D721Med (cell line): Measurements from ENCODE around the gene ICE1.

Experiments used
- DNase-seq: peaks from one replicate; pipeline ENCODE4 v3.0.0; 2011; ENCODE audit warnings: low spot score; ENCODE audit not compliant: insufficient read length
- FAIRE-seq: peaks from 2 replicates; lab custom pipeline; 2011; peaks lifted over from hg19 to GRCh38; lab: Jason Lieb, UNC
- TF ChIP-seq, protein P1 (sequence below): IDR thresholded peaks from 2 replicates; pipeline ENCODE4 v1.5.1; 2012; ENCODE audit warnings: mild to moderate bottlenecking, control low read depth; ENCODE audit not compliant: insufficient read depth; ENCODE audit errors: missing control alignments

ICE1 gene

DNA sequence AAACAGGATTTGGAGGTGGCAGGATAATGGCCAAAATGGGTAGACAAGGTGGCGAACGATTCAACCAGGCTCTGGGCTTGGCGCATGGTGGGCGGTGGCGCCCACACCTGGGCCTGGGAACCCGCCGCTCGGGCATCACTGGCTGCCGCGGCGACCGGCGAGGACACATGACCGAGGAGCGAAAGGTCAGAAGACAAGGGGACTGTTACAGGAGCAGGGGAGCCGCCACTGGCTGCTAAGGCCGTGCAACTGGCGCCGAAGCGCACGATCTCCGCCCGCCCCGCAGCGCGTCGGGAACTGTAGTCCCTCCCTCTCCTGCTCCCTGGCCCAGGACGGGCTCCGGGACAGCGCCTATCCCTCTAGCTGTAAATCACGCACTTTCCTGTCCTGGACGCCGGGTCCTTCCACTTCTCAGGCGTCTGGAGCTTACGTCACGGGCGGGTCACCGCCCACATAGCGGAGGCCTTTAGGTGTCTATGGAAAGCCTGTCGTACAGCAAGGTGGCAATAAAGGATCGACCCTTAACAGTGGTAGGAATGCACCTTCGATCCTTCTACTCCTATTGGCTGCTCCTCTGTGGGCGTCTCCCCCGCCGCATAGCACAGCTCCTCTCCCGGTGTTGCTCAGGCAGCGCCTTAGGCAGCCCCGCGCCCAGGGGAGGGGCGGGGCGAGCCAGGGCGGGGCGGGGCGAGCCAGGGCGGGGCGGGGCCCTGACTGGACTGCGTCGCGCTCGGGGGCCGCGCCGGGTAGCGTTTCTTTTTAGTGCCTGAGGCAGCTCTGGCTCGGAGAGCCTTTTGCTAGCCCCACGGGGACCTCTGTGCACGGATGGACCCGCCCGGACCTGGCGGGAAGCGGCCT is at the start of gene ICE1:
ICE1 (plus strand) TSS at position 717 of the 858 bp plus-strand sequence. CDS start 239 bp downstream, outside the sequence.
- DNase-seq, result peak; percentile 82

GRCh38 chr5:5372930-5373329 is 49.5 kb upstream of the ICE1 start:
- FAIRE-seq, result no peak
- TF ChIP-seq, protein P1, sequence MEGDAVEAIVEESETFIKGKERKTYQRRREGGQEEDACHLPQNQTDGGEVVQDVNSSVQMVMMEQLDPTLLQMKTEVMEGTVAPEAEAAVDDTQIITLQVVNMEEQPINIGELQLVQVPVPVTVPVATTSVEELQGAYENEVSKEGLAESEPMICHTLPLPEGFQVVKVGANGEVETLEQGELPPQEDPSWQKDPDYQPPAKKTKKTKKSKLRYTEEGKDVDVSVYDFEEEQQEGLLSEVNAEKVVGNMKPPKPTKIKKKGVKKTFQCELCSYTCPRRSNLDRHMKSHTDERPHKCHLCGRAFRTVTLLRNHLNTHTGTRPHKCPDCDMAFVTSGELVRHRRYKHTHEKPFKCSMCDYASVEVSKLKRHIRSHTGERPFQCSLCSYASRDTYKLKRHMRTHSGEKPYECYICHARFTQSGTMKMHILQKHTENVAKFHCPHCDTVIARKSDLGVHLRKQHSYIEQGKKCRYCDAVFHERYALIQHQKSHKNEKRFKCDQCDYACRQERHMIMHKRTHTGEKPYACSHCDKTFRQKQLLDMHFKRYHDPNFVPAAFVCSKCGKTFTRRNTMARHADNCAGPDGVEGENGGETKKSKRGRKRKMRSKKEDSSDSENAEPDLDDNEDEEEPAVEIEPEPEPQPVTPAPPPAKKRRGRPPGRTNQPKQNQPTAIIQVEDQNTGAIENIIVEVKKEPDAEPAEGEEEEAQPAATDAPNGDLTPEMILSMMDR, result no peak
- no peak for DNase-seq

More for the DNA sequence above, at the start of gene ICE1:
- TF ChIP-seq, protein P1, result no peak
- no peak for FAIRE-seq

- TF ChIP-seq, protein P1, result no peak
- no peak for DNase-seq
- FAIRE-seq, result no peak
These were observed 49.0 kb upstream of the ICE1 start for GRCh38 chr5:5373351-5373989.

- FAIRE-seq (no peak), DNase-seq (no peak)
- TF ChIP-seq, protein P1, result no peak
These were observed 48.3 kb upstream of the ICE1 start for GRCh38 chr5:5374009-5374715.

DNA sequence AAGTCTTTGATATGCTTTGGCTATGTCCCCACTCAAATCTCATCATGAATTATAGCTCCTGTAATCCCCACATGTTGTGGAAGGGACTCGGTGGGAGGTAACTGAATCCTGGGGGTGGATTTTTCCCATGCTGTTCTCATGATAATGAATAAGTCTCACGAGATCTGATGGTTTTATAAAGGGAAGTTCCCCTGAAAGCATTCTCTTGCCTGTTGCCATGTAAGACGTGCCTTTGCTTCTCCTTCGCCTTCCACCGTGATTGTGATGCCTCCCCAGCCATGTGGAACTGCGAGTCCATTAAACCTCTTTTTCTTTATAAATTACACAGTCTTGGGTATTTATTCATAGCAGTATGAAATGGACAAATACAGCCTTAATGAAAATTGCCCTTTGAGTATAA is 44.7 kb upstream of the ICE1 start:
- no peak for DNase-seq
- no peak for FAIRE-seq
- TF ChIP-seq, protein P1, result no peak

DNA sequence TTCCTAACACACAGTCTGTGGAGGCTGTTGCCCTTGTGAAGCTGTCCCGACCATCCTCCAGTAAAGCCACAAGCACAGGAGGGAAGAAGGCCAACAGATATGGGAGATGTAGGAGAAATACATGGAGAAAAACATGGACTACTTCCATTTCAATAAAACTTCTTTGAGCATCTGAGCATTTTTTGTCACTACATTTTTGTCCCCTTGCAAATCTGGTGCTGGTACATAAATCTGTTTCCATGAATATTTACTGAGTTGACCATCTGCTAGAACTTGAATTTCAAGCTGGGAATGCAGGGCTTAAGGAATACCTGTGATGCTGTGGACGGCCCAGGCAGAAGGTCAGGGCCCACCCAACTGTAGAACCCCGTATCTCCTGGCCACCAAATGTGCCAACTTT is 43.9 kb upstream of the ICE1 start:
- TF ChIP-seq, protein P1, result no peak
- FAIRE-seq (no peak), DNase-seq (no peak)
